Measurements from ENCODE around the gene HMG20A.

DNA sequence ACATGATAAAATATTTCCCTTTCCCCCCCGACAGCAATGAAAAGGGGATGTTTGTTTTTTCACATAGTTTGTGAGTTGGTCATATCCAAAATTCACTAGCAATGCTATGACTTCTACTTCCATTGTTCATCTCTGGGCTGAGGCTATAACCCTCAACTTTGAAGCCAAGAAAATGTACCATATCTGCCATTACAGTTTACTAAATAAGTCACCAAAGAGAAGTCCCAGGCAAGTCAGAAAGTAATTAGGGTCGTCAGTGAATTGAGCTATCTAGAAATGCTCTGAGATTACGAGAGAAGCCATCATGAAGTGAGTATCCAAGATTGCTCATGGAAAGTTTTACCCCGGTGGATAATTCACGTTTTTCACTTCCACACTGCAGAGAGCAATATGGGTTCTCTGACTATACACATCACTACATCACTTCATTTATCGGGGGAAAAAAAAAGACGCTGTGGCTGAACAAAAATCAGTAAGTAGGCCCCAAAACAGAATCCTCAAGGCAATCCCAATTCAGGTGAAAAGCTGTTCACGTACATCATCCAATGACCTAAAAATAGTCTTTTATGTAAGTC is 2.2 kb upstream of the HMG20A start:
- no peak for TF ChIP-seq SP1 (IDR thresholded peaks at IDR 0.05)
- TF ChIP-seq ARNT (IDR thresholded peaks at IDR 0.05) = no peak
- no peak for TF ChIP-seq FOXM1 (IDR thresholded peaks at IDR 0.05; ENCODE audit: borderline replicate concordance)
- TF ChIP-seq NFRKB (IDR thresholded peaks at IDR 0.05) = no peak
- no peak for TF ChIP-seq FOXK2 (IDR thresholded peaks at IDR 0.05)
- no peak for TF ChIP-seq TARDBP (IDR thresholded peaks at IDR 0.05)
- TF ChIP-seq SUZ12 (IDR thresholded peaks at IDR 0.05) = no peak
- TF ChIP-seq ZNF384 (IDR thresholded peaks at IDR 0.05) = no peak
- TF ChIP-seq ELF4 (IDR thresholded peaks at IDR 0.05) = no peak
- TF ChIP-seq CTBP1 (IDR thresholded peaks at IDR 0.05; ENCODE audit: borderline replicate concordance) = no peak
- TF ChIP-seq, protein P1, sequence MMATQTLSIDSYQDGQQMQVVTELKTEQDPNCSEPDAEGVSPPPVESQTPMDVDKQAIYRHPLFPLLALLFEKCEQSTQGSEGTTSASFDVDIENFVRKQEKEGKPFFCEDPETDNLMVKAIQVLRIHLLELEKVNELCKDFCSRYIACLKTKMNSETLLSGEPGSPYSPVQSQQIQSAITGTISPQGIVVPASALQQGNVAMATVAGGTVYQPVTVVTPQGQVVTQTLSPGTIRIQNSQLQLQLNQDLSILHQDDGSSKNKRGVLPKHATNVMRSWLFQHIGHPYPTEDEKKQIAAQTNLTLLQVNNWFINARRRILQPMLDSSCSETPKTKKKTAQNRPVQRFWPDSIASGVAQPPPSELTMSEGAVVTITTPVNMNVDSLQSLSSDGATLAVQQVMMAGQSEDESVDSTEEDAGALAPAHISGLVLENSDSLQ (IDR thresholded peaks at IDR 0.05) = no peak

All from HEK293T (cell line).